Measurements from ENCODE around the gene SCLY. TPM values are rescaled to one million over a fixed set of nuclear protein-coding genes. Genes with fewer than 3 reads are reported as not detected.

The SCLY gene
- total and polyA plus RNA-seq, 2 of the 8 experiments (the other 6 are each of a cell fraction or from before 2014, with no cell fraction given), result 79.0 to 79.5 TPM

DNA sequence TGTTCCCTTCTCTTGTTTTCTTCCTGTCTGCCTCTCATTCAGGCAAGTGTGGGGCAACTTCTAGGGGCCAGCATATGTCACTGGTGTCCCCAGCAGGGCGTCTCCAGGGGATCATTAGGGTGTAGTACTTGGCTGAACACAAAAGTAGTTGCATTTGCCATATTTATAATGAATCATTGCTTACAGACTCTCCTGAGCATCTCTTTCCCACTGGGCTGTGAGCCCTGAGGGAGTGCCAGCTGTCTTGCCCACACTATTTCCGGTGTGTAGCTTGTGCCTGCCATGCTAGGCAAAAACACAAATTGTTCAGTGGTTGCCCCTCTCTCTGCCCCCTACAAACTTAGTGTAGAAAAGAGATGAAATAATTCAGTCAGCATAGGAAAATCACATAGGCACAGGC, 40.8 kb upstream of the SCLY start:
- H3K79me2 ChIP-seq (ENCODE audit: control insufficient read depth in 1 of 2, insufficient read depth in 2 of 2, low read length in 2 of 2), result no peaks in the 10 kb centered on the region
- no peak overlapping the region for H2AFZ ChIP-seq (ENCODE audit: low read length)
- H2BK120ac ChIP-seq (replicated peaks; ENCODE audit: low read depth, low read length), result no peak overlapping the region
- H2AK5ac ChIP-seq (ENCODE audit: low read depth, low read length), result no peak overlapping the region
- no peaks in the 10 kb centered on the region for H3K23me2 ChIP-seq (ENCODE audit: low read depth, low read length)
- H3K4me1 ChIP-seq (replicated peaks in 1 of 4; ENCODE audit: control insufficient read depth in 3 of 4, insufficient read depth in 4 of 4, low read length in 3 of 4), result no peaks in the 10 kb centered on the region
- DNase-seq (ENCODE audit: low read depth in 1 of 2, low spot score in 2 of 2) (no peak), FAIRE-seq (no peak)
- H3K56ac ChIP-seq (replicated peaks; ENCODE audit: insufficient read length, low read depth, low read length), result no peak overlapping the region
- H3K36me3 ChIP-seq (ENCODE audit: control insufficient read depth in 2 of 4, insufficient read depth in 4 of 4, low read length in 3 of 4), result no peaks in the 10 kb centered on the region; a peak in 2 of 8 replicates
- H3K9ac ChIP-seq (replicated peaks in 1 of 4; ENCODE audit: extremely low read depth in 1 of 4, low read depth in 3 of 4, low read length in 3 of 4), result no peak overlapping the region
- no peak overlapping the region for H3K27ac ChIP-seq (ENCODE audit: low read depth, low read length)
- H3K9me3 ChIP-seq (ENCODE audit: insufficient read depth in 2 of 2, low read depth in 1 of 2, low read length in 1 of 2), result no peaks in the 10 kb centered on the region
- no peak overlapping the region for H3K4me3 ChIP-seq (ENCODE audit: extremely low read depth in 1 of 4, insufficient read depth in 2 of 4, low read depth in 3 of 4, low read length in 4 of 4)
- H3K14ac ChIP-seq (ENCODE audit: insufficient read length), result no peak overlapping the region
- no peak overlapping the region for H2BK20ac ChIP-seq (ENCODE audit: low read length)
- ChIA-PET POLR2A (ENCODE audit: partially characterized antibody) (no interaction called here), CTCF (ENCODE audit: partially characterized antibody) (no interaction called here)
- H3K23ac ChIP-seq (ENCODE audit: insufficient read length), result no peak overlapping the region
- H3K4ac ChIP-seq (replicated peaks; ENCODE audit: insufficient read length, low read depth, low read length), result no peak overlapping the region
- 82% methylated on average over 2 of the region's 2 CpGs; no CpG with 5 or more reads in 1 of the 2 experiments for WGBS, 2 experiments (ENCODE audit: extremely low coverage in 1 of 2, insufficient coverage in 1 of 2, insufficient read length in 1 of 2, insufficient replicate concordance in 2 of 2, low coverage in 1 of 2, low lambda C conversion rate in 2 of 2, missing lambda C conversion rate in 1 of 2)
- H4K91ac ChIP-seq (replicated peaks; ENCODE audit: insufficient read length, low read length), result no peak overlapping the region
- H3K4me2 ChIP-seq (ENCODE audit: insufficient read depth in 1 of 2, low read depth in 2 of 2, low read length in 2 of 2), result no peak overlapping the region
- no peak overlapping the region for H4K5ac ChIP-seq (ENCODE audit: insufficient read length, low read depth, low read length)
- H2BK15ac ChIP-seq (ENCODE audit: low read length), result no peak overlapping the region
- H3K18ac ChIP-seq (ENCODE audit: extremely low read depth, low read length), result no peak overlapping the region
- no peak overlapping the region for H2BK12ac ChIP-seq (ENCODE audit: low read depth, low read length)
- peaks cover 0 to 10% of the 10 kb centered on the region in 2 experiments for H4K20me1 ChIP-seq (replicated peaks in 1 of 2; ENCODE audit: control insufficient read depth in 1 of 2, insufficient read depth in 2 of 2, low read length in 2 of 2)
- no peak overlapping the region for H2BK5ac ChIP-seq (ENCODE audit: low read depth, low read length)
- H4K8ac ChIP-seq (ENCODE audit: extremely low read depth, insufficient read depth, low read length), result no peak overlapping the region
- no peaks in the 10 kb centered on the region for H3K27me3 ChIP-seq (replicated peaks in 1 of 4; ENCODE audit: control insufficient read depth in 3 of 4, extremely low read depth in 1 of 4, insufficient read depth in 3 of 4, low read length in 3 of 4)
- peaks cover 2% of the 10 kb centered on the region for H3K79me1 ChIP-seq (ENCODE audit: low read depth, low read length)
- TF ChIP-seq, protein P1, sequence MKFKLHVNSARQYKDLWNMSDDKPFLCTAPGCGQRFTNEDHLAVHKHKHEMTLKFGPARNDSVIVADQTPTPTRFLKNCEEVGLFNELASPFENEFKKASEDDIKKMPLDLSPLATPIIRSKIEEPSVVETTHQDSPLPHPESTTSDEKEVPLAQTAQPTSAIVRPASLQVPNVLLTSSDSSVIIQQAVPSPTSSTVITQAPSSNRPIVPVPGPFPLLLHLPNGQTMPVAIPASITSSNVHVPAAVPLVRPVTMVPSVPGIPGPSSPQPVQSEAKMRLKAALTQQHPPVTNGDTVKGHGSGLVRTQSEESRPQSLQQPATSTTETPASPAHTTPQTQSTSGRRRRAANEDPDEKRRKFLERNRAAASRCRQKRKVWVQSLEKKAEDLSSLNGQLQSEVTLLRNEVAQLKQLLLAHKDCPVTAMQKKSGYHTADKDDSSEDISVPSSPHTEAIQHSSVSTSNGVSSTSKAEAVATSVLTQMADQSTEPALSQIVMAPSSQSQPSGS (IDR thresholded peaks at IDR 0.05; ENCODE audit: low read length), result no peak
- TF ChIP-seq GTF2F1 (IDR thresholded peaks at IDR 0.05; ENCODE audit: borderline replicate concordance, low read depth, low read length) (no peak), YY1 (IDR thresholded peaks at IDR 0.05; ENCODE audit: low read depth, low read length) (no peak), CBX8 (IDR thresholded peaks at IDR 0.05; ENCODE audit: borderline replicate concordance, low read depth, low read length) (no peak), CREB1 (IDR thresholded peaks at IDR 0.05) (no peak), MAFK (IDR thresholded peaks at IDR 0.05; ENCODE audit: low read depth, low read length) (no peak), ZNF274 (IDR thresholded peaks at IDR 0.05; ENCODE audit: borderline replicate concordance, extremely low read depth, low read length) (no peak), NANOG (IDR thresholded peaks at IDR 0.05; ENCODE audit: insufficient read depth, low read depth, low read length, poor library complexity, severe bottlenecking) (no peak), EZH2 (IDR thresholded peaks at IDR 0.05; ENCODE audit: low read depth, low read length, severe bottlenecking) (no peak), POLR2A (IDR thresholded peaks at IDR 0.05; ENCODE audit: control extremely low read depth in 1 of 2, low read depth in 2 of 2, low read length in 2 of 2) (no peak), SAP30 (IDR thresholded peaks at IDR 0.05; ENCODE audit: insufficient read depth, insufficient replicate concordance, low read length) (no peak)
- TF ChIP-seq, protein P2, sequence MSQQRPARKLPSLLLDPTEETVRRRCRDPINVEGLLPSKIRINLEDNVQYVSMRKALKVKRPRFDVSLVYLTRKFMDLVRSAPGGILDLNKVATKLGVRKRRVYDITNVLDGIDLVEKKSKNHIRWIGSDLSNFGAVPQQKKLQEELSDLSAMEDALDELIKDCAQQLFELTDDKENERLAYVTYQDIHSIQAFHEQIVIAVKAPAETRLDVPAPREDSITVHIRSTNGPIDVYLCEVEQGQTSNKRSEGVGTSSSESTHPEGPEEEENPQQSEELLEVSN (IDR thresholded peaks at IDR 0.05), result no peak
